SK-N-MC (cell line): ENCODE results near the gene CSGALNACT2.

Source experiments
- EZH2 ChIP-seq: fragments of 200-600 bp; sonication (generic); IDR thresholded peaks from one replicate; pipeline ENCODE4 v1.6.1; 2017; ENCODE audit warnings: antibody characterized with exemption
- FOXP2 ChIP-seq: optimal IDR thresholded peaks from 2 replicates; pipeline ENCODE3; 2011; ENCODE audit warnings: mild to moderate bottlenecking, moderate library complexity; ENCODE audit not compliant: insufficient read depth; ENCODE audit errors: extremely low read length, control extremely low read depth
- POLR2AphosphoS5 ChIP-seq: IDR thresholded peaks from 2 replicates; pipeline ENCODE4 v1.6.1; 2012; ENCODE audit warnings: mild to moderate bottlenecking, low read depth, low read length, borderline replicate concordance

DNA sequence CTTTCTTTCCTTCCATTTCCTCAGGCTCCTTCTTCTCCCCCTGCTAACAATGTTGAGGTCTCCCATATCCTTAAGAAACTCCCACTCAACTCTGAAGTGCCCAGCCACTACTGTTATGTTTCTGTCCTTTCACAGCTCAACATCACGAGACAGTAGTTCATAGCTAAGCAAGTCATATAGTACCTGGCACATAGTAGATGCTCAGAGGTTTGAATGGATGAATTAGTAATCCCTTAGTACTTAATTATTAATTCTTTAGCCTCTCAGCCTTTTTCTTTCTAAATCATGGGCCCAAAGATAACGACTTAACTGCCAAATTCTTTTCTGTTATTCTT, 22.6 kb downstream of the CSGALNACT2 start:
- TF ChIP-seq POLR2AphosphoS5 (no peak), EZH2 (no peak), FOXP2 (no peak)
